HEK293 (cell line): ENCODE measurements around the gene ADRM1.

ENCODE experiments used
- AEBP2 ChIP-seq: fragments of 450-650 bp; formaldehyde crosslinking; IDR thresholded peaks from 2 replicates; pipeline ENCODE4 v1.5.1; 2016; ENCODE audit warnings: missing biosample characterization, missing genetic modification characterization, borderline replicate concordance
- HOXD13 ChIP-seq: sonication (generic); formaldehyde crosslinking; IDR thresholded peaks from 2 replicates; pipeline ENCODE4 v1.8.0; 2022; ENCODE audit warnings: missing genetic modification reagents, borderline replicate concordance
- PBX3 ChIP-seq: sonication (generic); formaldehyde crosslinking; IDR thresholded peaks from 2 replicates; pipeline ENCODE4 v1.8.1; 2022; ENCODE audit warnings: mild to moderate bottlenecking, moderate library complexity, missing genetic modification reagents
- ZFP37 ChIP-seq: fragments of 450-650 bp; formaldehyde crosslinking; IDR thresholded peaks from 2 replicates; pipeline ENCODE4 v1.5.1; 2016; ENCODE audit warnings: missing biosample characterization, missing genetic modification characterization
- ZFP69B ChIP-seq: fragments of 450-650 bp; formaldehyde crosslinking; IDR thresholded peaks from 2 replicates; pipeline ENCODE4 v1.5.1; 2016; ENCODE audit warnings: missing biosample characterization, missing genetic modification characterization
- ZNF24 ChIP-seq: fragments of 450-650 bp; formaldehyde crosslinking; IDR thresholded peaks from 2 replicates; pipeline ENCODE4 v1.5.1; 2016; ENCODE audit warnings: missing biosample characterization, missing genetic modification characterization
- ZNF449 ChIP-seq: fragments of 450-650 bp; formaldehyde crosslinking; IDR thresholded peaks from 2 replicates; pipeline ENCODE4 v1.5.1; 2017; ENCODE audit warnings: missing biosample characterization, mild to moderate bottlenecking, missing genetic modification characterization, moderate library complexity
- ZNF677 ChIP-seq: fragments of 450-650 bp; IDR thresholded peaks from 2 replicates; pipeline ENCODE4 v1.5.0; 2018; ENCODE audit warnings: missing biosample characterization, mild to moderate bottlenecking, missing genetic modification characterization, moderate library complexity
- TF ChIP-seq, protein P1 (sequence below): fragments of 450-650 bp; formaldehyde crosslinking; IDR thresholded peaks from 2 replicates; pipeline ENCODE4 v1.5.1; 2016; ENCODE audit warnings: missing biosample characterization, missing genetic modification characterization
- TF ChIP-seq, protein P2 (sequence below): fragments of 450-650 bp; formaldehyde crosslinking; IDR thresholded peaks from 2 replicates; pipeline ENCODE4 v1.5.1; 2016; ENCODE audit warnings: missing biosample characterization, missing genetic modification characterization

- TF ChIP-seq ZNF449 (tag by site-specific recombination) = no peak
- TF ChIP-seq ZNF677 (tag by site-specific recombination) = no peak
- TF ChIP-seq, protein P1, sequence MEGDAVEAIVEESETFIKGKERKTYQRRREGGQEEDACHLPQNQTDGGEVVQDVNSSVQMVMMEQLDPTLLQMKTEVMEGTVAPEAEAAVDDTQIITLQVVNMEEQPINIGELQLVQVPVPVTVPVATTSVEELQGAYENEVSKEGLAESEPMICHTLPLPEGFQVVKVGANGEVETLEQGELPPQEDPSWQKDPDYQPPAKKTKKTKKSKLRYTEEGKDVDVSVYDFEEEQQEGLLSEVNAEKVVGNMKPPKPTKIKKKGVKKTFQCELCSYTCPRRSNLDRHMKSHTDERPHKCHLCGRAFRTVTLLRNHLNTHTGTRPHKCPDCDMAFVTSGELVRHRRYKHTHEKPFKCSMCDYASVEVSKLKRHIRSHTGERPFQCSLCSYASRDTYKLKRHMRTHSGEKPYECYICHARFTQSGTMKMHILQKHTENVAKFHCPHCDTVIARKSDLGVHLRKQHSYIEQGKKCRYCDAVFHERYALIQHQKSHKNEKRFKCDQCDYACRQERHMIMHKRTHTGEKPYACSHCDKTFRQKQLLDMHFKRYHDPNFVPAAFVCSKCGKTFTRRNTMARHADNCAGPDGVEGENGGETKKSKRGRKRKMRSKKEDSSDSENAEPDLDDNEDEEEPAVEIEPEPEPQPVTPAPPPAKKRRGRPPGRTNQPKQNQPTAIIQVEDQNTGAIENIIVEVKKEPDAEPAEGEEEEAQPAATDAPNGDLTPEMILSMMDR = no peak
- TF ChIP-seq AEBP2 (tag by site-specific recombination) = no peak
- TF ChIP-seq, protein P2, sequence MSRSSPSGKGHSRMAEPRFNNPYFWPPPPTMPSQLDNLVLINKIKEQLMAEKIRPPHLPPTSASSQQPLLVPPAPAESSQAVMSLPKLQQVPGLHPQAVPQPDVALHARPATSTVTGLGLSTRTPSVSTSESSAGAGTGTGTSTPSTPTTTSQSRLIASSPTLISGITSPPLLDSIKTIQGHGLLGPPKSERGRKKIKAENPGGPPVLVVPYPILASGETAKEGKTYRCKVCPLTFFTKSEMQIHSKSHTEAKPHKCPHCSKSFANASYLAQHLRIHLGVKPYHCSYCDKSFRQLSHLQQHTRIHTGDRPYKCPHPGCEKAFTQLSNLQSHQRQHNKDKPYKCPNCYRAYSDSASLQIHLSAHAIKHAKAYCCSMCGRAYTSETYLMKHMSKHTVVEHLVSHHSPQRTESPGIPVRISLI (tag by site-specific recombination) = no peak
- TF ChIP-seq ZFP69B (tag by site-specific recombination) = peak; percentile 62; the same call in 1 of the 2 replicates
- no peak for TF ChIP-seq PBX3 (CRISPR knock-in tag)
- no peak for TF ChIP-seq ZFP37 (tag by site-specific recombination)
- no peak for TF ChIP-seq ZNF24 (tag by site-specific recombination)
- no peak for TF ChIP-seq HOXD13 (CRISPR knock-in tag)
Observed at GRCh38 chr20:62306414-62307187, 3.8 kb downstream of the ADRM1 start.
